Osteoblast (primary cell): ENCODE results near the gene TRMU. TPM values are rescaled to one million over a fixed set of nuclear protein-coding genes. Genes with fewer than 3 reads are reported as not detected.
"Not testable (repeated sequence)": the region's sequence is repeated elsewhere in the genome, so short reads cannot be mapped to it uniquely, and the experiment has no call there.

Experiments
- DNase-seq: peaks from one replicate; pipeline ENCODE4 v3.0.0; 2011; ENCODE audit warnings: low spot score, mixed read lengths; ENCODE audit not compliant: insufficient read length; ENCODE audit errors: missing footprints
- H2AFZ ChIP-seq: 2 replicates; pipeline ENCODE4 v1.6.0; 2011; ENCODE audit warnings: mild to moderate bottlenecking, low read length
- H3K27ac ChIP-seq: 2 replicates; pipeline ENCODE4 v1.5.1; 2011; ENCODE audit warnings: mild to moderate bottlenecking, low read depth, low read length, moderate library complexity
- H3K27me3 ChIP-seq: 2 replicates; pipeline ENCODE4 v1.6.0; 2012; ENCODE audit warnings: mild to moderate bottlenecking, control low read depth, inconsistent platforms, low read length, moderate library complexity; ENCODE audit not compliant: insufficient read depth
- H3K36me3 ChIP-seq: 2 replicates; pipeline ENCODE4 v1.5.1; 2011; ENCODE audit warnings: mild to moderate bottlenecking, low read length, control low read depth, moderate library complexity; ENCODE audit not compliant: insufficient read depth
- H3K4me1 ChIP-seq: 2 replicates; pipeline ENCODE4 v1.5.1; 2011; ENCODE audit warnings: mild to moderate bottlenecking, low read length, control low read depth, moderate library complexity; ENCODE audit not compliant: insufficient read depth
- H3K4me2 ChIP-seq: 2 replicates; pipeline ENCODE4 v1.6.0; 2011; ENCODE audit warnings: mild to moderate bottlenecking, low read length; ENCODE audit not compliant: insufficient read depth
- H3K4me3 ChIP-seq: fragments of 200-600 bp; sonication (generic); 3 replicates; pipeline ENCODE4 v1.5.1; 2012; ENCODE audit warnings: mild to moderate bottlenecking, low read length, inconsistent platforms; ENCODE audit not compliant: insufficient read depth
- H3K79me2 ChIP-seq: 2 replicates; pipeline ENCODE4 v1.6.0; 2012; ENCODE audit warnings: mild to moderate bottlenecking, low read length, control low read depth, inconsistent platforms; ENCODE audit not compliant: insufficient read depth
- H3K9me3 ChIP-seq: 2 replicates; pipeline ENCODE4 v1.5.1; 2011; ENCODE audit warnings: low read depth, low read length, control low read depth
- H4K20me1 ChIP-seq: 2 replicates; pipeline ENCODE4 v1.6.0; 2012; ENCODE audit warnings: mild to moderate bottlenecking, low read length, control low read depth; ENCODE audit not compliant: insufficient read depth
- total RNA-seq: library from RNA; depleted of rRNA; stranded (reverse); fragments of >200 nt; gene quantifications from 2 replicates; pipeline ENCODE4 v1.2.3, GENCODE V29; 2012
- TF ChIP-seq, protein P1 (sequence below): IDR thresholded peaks from 2 replicates; pipeline ENCODE4 v1.5.1; 2011; ENCODE audit warnings: mild to moderate bottlenecking, low read depth, low read length, moderate library complexity; ENCODE audit errors: extremely low read depth

TRMU gene
- total RNA-seq, 1 donor, result 22.1 TPM

DNA sequence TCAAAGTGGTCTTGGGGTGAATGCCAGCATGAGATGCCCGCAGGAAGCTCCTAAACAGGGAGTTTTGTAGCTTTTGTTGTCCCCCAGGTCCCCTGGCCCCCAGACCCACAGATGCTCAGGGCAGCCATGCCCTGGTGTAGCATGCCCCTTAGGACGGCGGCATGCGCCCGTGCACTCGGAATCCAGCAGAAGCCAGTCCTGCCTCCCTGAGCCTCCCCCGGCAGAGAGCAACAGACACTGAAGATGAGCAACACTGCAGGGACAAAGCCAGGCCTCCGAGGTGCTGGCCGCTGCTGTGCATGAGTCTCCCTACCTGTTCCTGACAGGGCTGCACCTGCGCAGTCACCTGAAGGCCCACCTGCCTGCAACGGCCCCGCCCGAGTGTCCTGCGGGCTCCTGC, 59.1 kb downstream of the TRMU start:
- no peak for DNase-seq
- Histone ChIP-seq H2AFZ (no peak overlapping the region), H3K36me3 (no peaks in the 10 kb centered on the region), H3K9me3 (no peaks in the 10 kb centered on the region), H3K27me3 (no peaks in the 10 kb centered on the region), H3K4me3 (no peak overlapping the region), H4K20me1 (no peaks in the 10 kb centered on the region), H3K27ac (no peak overlapping the region), H3K4me1 (peaks cover 4% of the 10 kb centered on the region), H3K4me2 (no peak overlapping the region), H3K79me2 (no peaks in the 10 kb centered on the region)
- TF ChIP-seq, protein P1, sequence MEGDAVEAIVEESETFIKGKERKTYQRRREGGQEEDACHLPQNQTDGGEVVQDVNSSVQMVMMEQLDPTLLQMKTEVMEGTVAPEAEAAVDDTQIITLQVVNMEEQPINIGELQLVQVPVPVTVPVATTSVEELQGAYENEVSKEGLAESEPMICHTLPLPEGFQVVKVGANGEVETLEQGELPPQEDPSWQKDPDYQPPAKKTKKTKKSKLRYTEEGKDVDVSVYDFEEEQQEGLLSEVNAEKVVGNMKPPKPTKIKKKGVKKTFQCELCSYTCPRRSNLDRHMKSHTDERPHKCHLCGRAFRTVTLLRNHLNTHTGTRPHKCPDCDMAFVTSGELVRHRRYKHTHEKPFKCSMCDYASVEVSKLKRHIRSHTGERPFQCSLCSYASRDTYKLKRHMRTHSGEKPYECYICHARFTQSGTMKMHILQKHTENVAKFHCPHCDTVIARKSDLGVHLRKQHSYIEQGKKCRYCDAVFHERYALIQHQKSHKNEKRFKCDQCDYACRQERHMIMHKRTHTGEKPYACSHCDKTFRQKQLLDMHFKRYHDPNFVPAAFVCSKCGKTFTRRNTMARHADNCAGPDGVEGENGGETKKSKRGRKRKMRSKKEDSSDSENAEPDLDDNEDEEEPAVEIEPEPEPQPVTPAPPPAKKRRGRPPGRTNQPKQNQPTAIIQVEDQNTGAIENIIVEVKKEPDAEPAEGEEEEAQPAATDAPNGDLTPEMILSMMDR, result no peak

DNA sequence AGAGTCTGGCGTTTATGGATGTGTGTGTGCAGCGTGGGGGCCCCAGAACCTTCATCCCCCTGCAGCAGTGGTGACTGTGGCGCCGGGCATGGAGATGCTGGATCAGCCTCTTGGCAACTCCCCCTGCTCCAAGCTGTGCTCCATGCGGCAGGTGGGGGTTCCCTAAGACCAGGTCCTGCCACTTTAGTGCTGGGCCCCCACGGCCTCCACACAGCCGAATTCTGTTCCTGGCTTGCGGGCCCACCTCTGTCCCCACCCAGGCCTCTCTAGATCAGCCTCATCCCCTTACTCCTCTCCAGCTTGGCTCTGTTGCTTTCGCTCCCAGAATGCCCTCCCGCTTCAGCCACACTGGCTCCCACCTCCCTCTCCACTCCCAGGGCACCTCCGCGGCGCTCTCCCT, 59.6 kb downstream of the TRMU start:
- no peaks in the 10 kb centered on the region for H3K79me2 ChIP-seq
- no peak overlapping the region for H2AFZ ChIP-seq
- no peaks in the 10 kb centered on the region for H4K20me1 ChIP-seq
- no peak for DNase-seq
- TF ChIP-seq, protein P1, result no peak
- H3K9me3 ChIP-seq, result no peaks in the 10 kb centered on the region
- H3K4me1 ChIP-seq, result peaks cover 4% of the 10 kb centered on the region
- no peak overlapping the region for H3K4me3 ChIP-seq
- H3K27me3 ChIP-seq, result no peaks in the 10 kb centered on the region
- H3K4me2 ChIP-seq, result no peak overlapping the region
- H3K36me3 ChIP-seq, result no peaks in the 10 kb centered on the region
- no peak overlapping the region for H3K27ac ChIP-seq

DNA sequence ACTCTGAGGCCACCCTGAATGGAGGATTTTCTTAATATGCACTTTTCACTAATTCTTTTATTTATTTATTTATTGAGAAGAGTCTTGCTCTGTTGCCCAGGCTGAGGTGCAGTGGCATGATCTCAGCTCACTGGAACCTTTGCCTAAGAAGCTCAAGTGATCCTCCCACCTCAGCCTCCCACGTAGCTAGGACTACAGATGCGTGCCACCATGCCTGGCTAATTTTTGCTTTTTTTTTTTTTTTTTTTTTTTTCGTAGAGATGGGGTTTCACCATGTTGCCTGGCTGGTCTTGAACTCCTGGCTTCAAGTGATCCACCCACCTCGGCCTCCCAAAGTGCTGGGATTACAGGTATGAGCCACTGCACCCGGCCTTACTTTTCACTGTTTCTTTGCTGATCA, 61.5 kb downstream of the TRMU start:
- not testable (repeated sequence) for H3K9me3 ChIP-seq, H4K20me1 ChIP-seq, H3K36me3 ChIP-seq, H3K4me1 ChIP-seq, H3K79me2 ChIP-seq, H3K4me3 ChIP-seq, H2AFZ ChIP-seq, H3K4me2 ChIP-seq, H3K27me3 ChIP-seq, DNase-seq, H3K27ac ChIP-seq

DNA sequence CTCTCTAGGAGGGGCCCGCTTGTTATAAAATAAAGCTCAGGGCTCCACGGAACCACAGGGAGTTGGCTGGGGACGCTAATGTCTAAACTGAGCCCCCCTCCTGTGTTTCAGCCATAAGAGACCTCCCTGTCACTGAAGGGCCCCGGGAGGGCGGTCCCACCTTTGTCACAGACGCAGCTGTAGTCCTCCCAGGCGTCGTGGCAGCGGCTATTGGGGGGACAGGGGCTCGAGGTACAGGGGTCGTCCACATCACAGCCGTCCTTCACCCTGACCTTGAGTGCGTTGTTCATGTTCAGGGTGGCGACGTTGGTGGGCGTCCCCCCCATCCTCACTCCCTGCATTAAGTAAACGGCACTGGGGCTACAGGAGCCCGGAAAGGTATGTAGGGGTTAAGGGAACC, 62.0 kb downstream of the TRMU start:
- no peak overlapping the region for H3K27ac ChIP-seq
- H3K4me3 ChIP-seq, result no peak overlapping the region
- DNase-seq, result no peak
- H3K4me1 ChIP-seq, result no peaks in the 10 kb centered on the region
- no peaks in the 10 kb centered on the region for H3K36me3 ChIP-seq
- no peak overlapping the region for H2AFZ ChIP-seq
- no peaks in the 10 kb centered on the region for H3K79me2 ChIP-seq
- H3K4me2 ChIP-seq, result no peak overlapping the region
- no peaks in the 10 kb centered on the region for H3K9me3 ChIP-seq
- no peaks in the 10 kb centered on the region for H3K27me3 ChIP-seq
- TF ChIP-seq, protein P1, result no peak
- no peaks in the 10 kb centered on the region for H4K20me1 ChIP-seq
